Neural cell (in vitro differentiated cells): ENCODE measurements around the gene GLB1L2.

ENCODE experiments used
- EP300 ChIP-seq: fragments of 450-650 bp; conservative IDR thresholded peaks from 2 replicates; pipeline ENCODE4 v1.6.1; 2014; ENCODE audit warnings: antibody characterized with exemption, mild to moderate bottlenecking, moderate library complexity; ENCODE audit not compliant: poor library complexity, severe bottlenecking
- EZH2 ChIP-seq: fragments of 200-600, 300-800 bp; shearing (Covaris generic), sonication (generic); IDR thresholded peaks from 2 replicates; pipeline ENCODE4 v1.6.1; 2014; ENCODE audit warnings: antibody characterized with exemption, low read length, borderline replicate concordance, mild to moderate bottlenecking; ENCODE audit not compliant: insufficient read depth, poor library complexity, severe bottlenecking
- POLR2AphosphoS5 ChIP-seq: IDR thresholded peaks from 2 replicates; pipeline ENCODE4 v1.6.1; 2012
- RAD21 ChIP-seq: fragments of 450-650 bp; conservative IDR thresholded peaks from 2 replicates; pipeline ENCODE4 v1.6.1; 2014; ENCODE audit warnings: antibody characterized with exemption, mild to moderate bottlenecking, moderate library complexity
- SMC3 ChIP-seq: fragments of 450-650 bp; conservative IDR thresholded peaks from 2 replicates; pipeline ENCODE4 v1.6.1; 2014; ENCODE audit warnings: antibody characterized with exemption, mild to moderate bottlenecking, moderate library complexity; ENCODE audit not compliant: poor library complexity
- TAF1 ChIP-seq: IDR thresholded peaks from 2 replicates; pipeline ENCODE4 v1.6.1; 2012; ENCODE audit warnings: low read depth
- TF ChIP-seq, protein P1 (sequence below): fragments of 450-650 bp; IDR thresholded peaks from 2 replicates; pipeline ENCODE4 v1.5.1; 2014; ENCODE audit warnings: antibody characterized with exemption, mild to moderate bottlenecking, moderate library complexity; ENCODE audit not compliant: poor library complexity, severe bottlenecking

DNA sequence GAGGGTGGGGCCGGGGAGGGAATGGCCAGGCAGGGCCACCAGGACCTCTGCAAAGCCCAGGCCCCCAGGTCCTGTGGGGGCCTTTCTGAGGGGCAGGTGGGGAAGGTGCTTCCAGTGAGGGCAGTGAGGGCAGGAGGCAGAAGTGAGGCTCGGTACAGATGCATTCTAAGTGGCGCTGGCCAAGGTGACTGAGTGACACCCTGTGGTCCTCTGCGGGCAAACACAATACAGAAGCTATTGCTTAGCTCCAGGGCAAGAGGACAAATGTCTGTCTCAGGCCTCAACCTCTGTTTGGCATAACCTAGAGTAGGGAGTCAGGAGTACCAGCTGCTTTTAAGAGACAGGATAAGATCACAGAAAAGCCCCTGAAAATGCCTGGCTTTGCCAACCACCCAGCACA is 49.0 kb downstream of the GLB1L2 start:
- TF ChIP-seq TAF1 (no peak), EZH2 (no peak), RAD21 (no peak), POLR2AphosphoS5 (no peak), EP300 (no peak), SMC3 (no peak)
- TF ChIP-seq, protein P1, sequence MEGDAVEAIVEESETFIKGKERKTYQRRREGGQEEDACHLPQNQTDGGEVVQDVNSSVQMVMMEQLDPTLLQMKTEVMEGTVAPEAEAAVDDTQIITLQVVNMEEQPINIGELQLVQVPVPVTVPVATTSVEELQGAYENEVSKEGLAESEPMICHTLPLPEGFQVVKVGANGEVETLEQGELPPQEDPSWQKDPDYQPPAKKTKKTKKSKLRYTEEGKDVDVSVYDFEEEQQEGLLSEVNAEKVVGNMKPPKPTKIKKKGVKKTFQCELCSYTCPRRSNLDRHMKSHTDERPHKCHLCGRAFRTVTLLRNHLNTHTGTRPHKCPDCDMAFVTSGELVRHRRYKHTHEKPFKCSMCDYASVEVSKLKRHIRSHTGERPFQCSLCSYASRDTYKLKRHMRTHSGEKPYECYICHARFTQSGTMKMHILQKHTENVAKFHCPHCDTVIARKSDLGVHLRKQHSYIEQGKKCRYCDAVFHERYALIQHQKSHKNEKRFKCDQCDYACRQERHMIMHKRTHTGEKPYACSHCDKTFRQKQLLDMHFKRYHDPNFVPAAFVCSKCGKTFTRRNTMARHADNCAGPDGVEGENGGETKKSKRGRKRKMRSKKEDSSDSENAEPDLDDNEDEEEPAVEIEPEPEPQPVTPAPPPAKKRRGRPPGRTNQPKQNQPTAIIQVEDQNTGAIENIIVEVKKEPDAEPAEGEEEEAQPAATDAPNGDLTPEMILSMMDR, result no peak
